ENCODE measurements around the gene WDR1.

DNA sequence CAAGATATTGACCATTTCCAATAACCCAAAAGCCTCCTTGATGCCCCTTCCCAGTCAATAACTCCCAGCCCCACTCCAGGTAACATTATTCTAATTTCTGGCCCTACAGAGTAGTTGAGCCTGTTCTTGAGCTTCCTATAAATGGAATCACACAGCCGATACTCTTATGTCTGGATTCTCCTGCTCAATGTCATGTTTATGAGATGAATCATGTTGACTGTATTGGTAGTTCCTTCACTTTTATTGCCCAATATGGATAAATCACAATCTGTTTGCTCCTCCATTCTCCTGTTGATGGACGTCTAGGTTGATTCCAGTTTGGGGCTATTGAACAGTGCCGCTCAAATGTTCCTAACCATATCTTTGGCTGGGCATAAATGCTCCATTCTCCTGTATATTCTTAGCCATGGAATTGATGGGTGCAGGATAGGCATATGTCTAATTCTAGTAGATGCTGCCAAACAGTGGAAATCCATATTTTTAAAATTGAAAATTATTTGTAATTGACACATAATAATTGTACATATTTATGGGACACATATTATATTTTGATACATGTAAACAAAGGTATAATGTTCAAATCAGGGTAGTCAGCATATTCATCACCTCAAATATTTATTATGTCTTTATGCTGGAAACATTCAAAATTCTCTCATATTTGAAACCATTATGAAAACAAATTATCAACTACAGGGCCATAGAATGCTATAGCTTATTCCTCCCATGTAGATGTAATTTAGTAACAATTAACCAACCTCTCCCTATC is 54.8 kb downstream of the WDR1 start:
- TF ChIP-seq POLR2A (IDR thresholded peaks at IDR 0.05; ENCODE audit: low read depth) = no peak
- no peak for TF ChIP-seq EP300 (IDR thresholded peaks at IDR 0.05)
- TF ChIP-seq, protein P1, sequence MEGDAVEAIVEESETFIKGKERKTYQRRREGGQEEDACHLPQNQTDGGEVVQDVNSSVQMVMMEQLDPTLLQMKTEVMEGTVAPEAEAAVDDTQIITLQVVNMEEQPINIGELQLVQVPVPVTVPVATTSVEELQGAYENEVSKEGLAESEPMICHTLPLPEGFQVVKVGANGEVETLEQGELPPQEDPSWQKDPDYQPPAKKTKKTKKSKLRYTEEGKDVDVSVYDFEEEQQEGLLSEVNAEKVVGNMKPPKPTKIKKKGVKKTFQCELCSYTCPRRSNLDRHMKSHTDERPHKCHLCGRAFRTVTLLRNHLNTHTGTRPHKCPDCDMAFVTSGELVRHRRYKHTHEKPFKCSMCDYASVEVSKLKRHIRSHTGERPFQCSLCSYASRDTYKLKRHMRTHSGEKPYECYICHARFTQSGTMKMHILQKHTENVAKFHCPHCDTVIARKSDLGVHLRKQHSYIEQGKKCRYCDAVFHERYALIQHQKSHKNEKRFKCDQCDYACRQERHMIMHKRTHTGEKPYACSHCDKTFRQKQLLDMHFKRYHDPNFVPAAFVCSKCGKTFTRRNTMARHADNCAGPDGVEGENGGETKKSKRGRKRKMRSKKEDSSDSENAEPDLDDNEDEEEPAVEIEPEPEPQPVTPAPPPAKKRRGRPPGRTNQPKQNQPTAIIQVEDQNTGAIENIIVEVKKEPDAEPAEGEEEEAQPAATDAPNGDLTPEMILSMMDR (IDR thresholded peaks at IDR 0.05) = no peak
